GM19099 (cell line): ENCODE measurements around the gene ACOX1.
A peak's percentile ranks its signal among the peaks of the same experiment; 100 is the strongest.

Source experiments
- POLR2A ChIP-seq: IDR thresholded peaks from 3 replicates; pipeline ENCODE4 v1.6.1; 2011; ENCODE audit warnings: low read depth; ENCODE audit not compliant: insufficient read length; ENCODE audit errors: extremely low read depth

ACOX1 gene

DNA sequence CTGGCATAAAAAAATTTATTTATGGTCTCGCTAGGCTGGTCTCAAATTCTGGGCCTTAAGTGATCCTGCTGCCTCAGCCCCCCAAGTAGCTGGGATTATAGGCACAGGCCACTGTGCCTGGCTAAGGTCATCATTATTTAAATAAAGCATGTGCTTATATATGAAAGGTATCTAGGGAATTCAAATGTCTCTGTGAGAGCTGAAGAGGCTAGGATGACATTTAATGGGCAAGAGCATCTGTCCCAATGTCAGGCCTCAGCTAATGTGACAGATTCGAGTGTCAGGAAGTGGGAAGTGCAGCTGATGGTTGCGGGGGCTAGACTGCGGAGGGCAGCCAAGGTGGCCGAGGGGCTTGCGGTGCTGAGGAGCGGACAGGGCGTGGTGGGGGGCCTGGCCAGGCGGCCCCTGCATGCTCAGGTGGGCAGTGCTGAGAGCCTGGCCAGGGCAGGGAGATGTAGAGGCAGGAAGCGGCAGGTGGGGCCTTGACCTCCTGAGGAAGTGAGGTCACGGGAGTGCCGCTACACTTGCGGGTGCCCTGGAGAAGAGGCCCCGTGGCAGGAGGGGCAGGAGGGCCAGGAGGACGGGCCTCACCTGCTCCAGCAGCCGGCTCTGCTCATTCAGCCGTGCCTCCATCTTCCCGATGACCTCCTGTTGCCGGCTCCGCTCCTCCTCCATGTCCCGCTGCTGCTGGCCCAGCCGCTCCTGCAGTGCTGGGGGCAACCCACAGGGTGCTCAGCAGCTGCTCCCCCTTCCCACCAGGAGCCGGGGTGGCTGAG, 61.6 kb downstream of the ACOX1 start:
- TF ChIP-seq POLR2A: no peak

DNA sequence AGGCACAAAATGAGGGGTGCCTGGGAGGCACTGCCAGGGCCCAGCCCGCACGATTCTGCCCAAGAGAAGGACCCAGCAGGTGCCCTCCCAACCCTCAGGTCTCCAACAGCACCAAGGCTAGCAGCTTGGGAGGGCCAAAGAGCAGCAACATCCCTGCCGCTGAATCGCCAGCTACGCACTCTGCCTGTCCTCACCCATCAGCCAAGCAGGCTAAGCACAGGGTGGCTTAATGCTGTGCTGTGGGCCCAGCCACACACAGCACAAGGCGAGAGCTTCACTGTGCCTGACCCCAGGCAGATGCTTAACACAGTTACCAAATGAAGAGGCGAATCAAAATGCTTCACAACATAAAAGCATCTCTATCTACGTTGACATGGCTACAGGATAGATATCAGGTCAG, 63.7 kb downstream of the ACOX1 start:
- no peak for TF ChIP-seq POLR2A

DNA sequence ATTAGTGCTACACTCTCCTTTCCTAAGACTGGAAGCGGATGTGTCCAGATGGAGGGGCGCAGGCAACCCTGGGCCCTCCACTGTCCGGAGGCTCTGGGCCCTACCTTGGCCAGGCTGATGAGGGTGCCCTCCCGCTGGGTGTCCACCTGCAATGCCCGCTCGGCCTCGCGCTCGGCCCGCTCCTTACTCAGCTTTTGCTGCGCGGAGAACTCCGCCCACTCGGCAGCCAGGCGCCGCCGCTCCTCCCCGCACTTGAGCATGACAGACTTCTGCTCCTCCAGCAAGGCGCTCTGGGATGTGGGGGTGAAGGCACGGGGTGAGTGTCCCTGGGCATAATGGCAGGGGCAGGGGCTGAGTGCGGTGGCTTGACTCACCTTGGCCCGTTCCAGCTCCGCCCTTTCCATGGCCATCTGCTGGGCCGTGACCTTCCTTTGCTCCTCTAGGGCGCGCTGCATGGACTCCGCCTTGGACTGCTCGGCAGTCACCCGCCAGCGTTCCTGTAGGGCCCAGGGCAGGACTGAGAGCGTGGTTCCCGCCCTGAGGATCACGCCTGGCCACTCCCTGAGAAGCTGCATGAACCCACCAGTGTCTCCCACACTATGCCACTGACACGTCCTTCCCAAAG, 64.2 kb downstream of the ACOX1 start:
- no peak for TF ChIP-seq POLR2A

DNA sequence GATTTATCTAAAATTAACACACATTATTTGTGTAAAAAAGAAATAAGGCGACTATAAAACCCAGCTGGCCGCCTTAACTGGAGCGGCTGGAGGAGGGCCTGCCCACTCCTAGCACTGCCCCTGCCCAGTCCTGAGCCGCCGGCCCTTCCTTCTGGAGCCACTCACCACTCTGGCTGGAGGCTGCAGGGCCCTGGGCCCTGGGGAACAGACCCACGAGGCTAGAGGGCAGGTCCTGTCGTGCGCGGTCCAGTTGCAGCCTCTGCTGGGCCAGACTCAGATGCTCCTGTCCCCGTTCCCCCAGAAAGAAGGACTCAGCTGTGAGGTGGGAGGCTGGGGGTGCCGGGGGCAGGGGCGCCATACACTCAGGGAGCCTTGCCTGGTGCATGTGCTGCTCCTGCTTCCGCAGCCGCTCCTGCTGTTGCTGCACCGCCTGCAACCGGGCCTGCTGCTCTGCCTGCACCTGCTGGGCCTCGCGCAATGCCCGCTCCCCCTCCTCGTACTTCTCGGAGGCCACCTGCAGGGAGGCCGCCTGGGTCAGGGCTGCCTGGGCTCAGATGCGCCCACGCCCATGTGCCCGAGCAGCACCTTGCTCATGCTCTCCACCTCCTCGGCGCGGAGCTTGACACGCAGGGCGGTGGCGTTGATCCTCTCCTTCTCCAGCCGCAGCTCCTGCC, 65.3 kb downstream of the ACOX1 start:
- TF ChIP-seq POLR2A: no peak

DNA sequence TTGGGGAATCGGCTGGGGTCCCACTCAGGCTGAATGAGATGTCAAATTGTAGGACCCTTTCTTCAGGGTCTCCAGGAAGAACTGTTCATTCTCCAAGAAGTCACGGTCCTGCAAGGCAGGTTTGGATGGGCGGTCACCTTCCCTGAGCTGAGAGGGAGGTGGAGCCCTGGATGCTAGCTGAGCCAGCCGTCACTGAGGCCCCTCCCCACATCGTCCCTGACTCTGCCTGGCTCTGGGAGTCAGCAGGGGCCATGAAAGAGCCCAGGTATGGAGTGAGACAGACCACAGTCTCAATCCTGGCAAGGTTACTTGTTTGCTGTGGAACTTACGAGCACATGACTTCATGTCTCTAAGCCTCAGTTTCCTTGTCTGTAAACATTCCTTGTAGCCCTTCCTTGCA, 68.3 kb downstream of the ACOX1 start:
- no peak for TF ChIP-seq POLR2A

DNA sequence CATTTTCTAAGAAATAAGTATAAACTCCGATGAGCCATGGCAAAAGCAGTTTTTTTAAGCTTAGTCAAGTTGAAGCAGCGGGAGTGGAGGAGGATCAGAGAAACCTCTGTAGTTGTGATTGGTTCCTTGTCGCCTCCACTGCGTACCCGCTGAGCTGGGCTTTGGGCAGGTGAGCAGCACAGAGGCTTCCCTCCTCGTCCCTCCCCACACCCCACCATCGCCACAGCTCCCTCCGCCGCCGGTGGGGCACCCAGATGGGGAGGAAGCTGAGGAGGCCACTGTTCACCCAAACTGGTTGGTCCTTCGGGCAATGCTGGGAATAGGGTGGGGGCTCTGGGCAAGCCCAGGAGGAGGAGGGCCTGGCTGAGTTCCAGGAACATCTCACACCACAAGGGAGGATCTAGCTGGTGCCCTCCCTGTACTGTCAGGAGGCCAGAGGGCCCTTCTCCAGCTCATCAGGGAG, 69.1 kb downstream of the ACOX1 start:
- no peak for TF ChIP-seq POLR2A

DNA sequence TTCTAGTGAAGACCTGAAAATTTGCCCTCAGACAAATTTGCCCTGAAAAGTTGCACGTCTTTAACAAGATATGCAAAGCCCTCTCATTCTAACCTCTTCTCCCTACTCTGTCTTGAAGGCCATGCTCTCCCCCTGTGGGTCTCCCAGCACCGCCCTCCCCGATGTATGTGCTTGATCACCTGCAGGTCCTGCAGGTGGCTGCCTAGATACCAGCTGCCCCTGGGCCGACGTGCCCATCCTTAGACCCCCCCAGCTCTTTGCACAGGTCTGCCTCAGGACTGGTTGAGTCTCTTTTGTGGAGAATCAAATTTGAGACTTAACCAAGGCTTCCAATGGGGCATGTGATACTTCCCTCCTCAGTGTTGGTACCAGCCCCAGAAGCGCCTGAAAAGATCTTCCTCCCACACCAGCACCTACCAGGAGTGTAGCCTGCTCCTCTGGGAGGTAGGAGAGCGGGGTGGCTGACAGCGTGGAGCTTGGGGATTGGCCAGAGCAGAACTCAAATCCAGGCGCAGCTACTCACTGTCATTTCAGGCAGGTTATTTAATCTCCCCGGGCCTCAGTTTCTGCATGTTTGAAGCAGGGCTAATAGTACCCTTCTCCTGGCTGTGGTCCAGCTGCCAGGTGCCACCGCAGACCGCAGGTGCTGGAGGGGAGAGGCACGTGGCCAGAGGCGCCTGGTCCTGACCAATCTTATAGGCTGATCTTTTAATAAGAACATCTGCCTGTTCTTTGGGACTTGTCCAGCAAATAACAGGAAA, 69.7 kb downstream of the ACOX1 start:
- TF ChIP-seq POLR2A: no peak

DNA sequence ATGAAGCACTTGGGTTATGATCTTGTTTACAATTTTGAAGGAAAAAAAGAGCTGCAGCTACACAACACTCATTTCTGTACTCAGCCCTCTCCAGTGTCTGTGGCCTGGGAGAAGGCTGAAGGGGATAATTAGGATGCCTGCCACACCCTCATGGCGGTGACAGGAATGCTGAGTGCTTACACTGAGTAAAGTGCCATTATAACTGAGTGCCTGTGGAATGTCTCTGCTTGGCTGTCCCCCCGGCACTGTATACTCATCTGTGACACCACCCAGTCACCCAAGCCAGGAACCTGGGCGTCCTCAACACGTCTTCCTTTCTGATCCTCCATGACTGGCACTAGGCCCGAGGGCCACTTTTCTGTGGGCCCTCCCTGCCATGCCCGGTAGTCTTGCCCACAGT, 70.8 kb downstream of the ACOX1 start:
- TF ChIP-seq POLR2A: no peak

DNA sequence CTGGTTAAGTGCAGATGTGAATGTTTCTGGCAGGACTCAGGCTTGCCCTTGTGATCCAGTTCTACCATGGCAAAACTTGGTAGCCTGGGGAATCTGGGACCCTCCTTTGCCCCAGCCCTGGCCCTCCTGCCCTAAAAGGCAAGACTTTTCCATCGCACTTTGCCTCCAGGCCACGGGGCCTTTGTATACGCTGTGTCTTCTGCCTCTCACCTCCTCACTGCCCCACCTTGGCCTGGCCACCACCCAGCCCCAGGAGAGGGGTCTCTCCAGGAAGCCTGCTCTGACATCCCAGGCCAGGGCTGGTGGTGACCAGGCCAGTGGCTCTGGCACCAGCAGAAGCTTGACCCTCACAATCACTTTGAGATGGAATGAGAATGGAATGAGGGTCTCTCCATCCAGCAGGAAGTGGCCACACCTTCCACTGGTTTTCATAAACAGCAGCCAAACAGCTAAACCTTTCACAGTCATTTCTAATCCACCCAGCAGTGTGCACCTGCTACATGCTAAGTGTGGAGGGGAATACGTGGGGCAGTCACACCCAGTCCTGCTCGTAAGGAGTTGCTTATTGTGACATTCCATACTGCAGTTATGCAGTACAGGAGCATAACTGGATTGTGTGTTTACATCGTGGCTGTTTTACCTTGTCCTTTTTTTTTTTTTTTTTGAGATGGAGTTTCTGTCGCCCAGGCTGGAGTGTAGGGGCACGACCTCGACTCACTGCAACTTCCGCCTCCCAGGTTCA, 72.7 kb downstream of the ACOX1 start:
- no peak for TF ChIP-seq POLR2A

DNA sequence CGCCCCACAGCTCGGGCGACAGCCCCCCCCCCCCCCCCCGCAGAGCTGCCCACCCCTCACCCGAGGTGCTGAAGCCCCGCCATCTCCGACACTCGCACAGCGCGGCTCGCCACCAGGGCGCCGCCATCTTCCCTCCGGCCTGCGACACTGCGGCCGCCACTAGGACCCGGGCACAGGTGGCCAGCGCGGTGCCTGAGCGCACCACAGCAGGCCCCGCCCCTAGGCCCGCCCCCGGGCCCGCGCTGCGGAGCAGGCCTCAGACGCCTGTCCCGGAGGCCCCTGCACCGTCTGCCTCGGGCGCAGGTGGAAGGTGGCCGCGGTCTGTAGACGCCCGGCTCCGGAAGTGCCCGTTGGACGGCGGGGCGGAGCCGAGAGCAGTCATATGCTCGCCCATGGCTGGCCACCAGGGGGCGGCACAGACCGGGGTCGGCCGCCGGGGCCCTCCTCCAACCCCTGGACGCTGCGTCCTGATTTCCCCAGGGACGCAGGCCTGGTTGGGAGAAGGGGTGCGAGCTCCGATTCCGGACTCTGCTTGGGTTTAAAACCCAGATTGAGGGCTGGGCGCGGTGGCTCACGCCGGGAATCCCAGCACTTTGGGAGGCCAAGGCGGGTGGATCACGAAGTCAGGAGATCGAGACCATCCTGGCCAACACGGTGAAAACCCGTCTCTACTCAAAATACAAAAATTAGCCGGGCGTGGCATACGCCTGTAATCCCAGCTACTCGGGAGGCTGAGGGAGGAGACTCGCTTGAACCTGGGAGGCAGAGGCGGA, 74.0 kb downstream of the ACOX1 start, which contains the start of gene MRPL38:
Gene MRPL38 (minus strand): TSS at position 136 of the 773 bp plus-strand sequence. CDS start 9 bp downstream, at position 127.
- peak; percentile 85 for TF ChIP-seq POLR2A

DNA sequence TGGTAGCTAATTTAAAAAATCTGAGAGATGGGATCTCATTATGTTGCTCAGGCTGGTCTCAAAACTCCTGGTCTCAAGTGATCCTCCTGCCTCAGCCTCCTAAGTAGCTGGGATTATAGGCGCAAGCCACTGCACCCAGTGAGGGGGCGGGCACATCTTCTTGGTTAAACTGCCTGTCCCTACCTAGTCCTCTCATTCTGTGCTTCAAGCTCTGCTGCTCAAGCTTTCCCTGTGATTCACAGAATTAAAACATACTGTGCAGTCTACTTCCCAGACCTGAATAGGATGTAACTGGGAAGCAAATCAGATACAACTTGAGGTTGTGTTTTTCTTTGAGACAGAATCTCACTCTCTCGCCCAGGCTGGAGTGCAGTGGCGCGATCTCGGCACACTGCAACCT, 76.6 kb downstream of the ACOX1 start:
- TF ChIP-seq POLR2A: no peak

DNA sequence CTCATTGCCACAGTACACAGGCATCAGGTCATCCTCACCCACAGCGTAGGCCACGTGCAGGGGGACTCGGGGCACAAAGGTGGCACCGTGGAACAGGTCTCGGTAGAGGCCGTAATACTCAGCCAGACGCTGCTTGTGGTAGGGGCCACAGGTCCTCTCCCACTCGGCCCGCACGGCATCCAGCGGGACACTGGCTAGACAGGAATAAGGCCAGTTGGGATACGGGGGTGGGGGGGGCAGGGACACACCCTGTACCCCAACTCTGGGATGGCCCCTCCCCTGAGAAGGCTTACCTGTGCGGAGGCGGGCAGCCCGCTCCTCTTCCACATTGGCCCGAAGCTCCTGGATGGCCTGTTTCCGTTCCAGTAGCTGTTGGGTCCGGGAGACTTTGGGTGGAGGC, 77.2 kb downstream of the ACOX1 start:
- TF ChIP-seq POLR2A: no peak

DNA sequence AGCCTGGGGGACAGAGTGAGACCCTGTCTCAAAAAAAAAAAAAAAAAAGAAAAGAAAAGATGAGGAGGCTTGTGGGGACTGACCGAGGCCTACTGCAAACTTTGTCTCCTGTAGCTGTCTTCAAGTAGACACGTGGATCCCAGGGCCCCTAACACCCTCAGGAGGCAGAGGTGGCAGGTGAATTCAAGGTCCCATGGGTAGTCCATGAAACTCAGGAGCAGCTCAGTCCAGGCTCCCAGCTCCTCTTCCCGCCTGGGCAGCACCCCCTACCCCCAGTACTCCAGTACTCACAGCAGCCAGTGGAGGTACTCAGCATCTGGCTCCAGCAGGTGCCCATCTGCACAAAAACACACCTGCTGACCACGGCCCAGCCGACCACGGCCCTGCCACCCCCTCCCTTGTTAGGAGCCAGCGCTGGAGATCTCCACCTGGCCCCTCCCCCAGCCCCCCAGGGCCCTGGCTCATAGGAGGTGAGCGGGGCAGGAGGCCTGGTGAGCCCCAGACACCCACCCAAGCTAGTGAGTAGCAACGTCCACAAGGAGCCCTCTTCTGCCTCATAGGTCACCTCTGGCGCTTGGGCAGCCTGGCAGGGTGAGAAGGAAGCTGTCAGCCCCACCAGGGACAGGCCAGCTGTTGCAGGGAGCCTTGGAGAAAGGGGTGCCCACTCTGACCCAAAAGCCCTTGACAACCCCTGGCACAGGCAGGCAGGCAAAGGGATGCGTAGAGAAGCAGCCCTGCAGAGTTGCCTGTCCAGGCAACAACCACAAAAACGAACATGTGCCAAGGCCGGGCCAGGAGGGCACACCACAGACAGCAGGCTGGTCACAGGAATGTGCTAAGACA, 78.1 kb downstream of the ACOX1 start:
- TF ChIP-seq POLR2A: no peak
